ENCODE results near the gene MATCAP1. TPM values are rescaled to one million over a fixed set of nuclear protein-coding genes. Genes with fewer than 3 reads are reported as not detected.

The MATCAP1 gene
- total and polyA plus RNA-seq, 12 donors: 12.6 to 237 (median 49.8) TPM

- 41 to 68% (median 52%) methylated on average over 11 to 44 of the region's 44 CpGs for WGBS, 4 donors
- peak in 2 of 7 donors; percentile 1 to 56 for DNase-seq
- Histone ChIP-seq H3K4me1 (replicated peaks in 1 of 2) (peaks cover 39 to 55% of the 10 kb centered on the region in 2 donors), H3K9me3 (replicated peaks in 1 of 3) (no peaks in the 10 kb centered on the region), H3K36me3 (replicated peaks in 1 of 2) (no peaks in the 10 kb centered on the region), H3K27ac (peak overlapping the region in 1 of 5 donors; percentile 81), H3K27me3 (no peaks in the 10 kb centered on the region), H3K4me3 (peak overlapping the region in 1 of 4 donors; percentile 49)
- intact Hi-C loops (cut with DNase I): no loop called here
- TF ChIP-seq CTCF (IDR thresholded peaks at IDR 0.05): no peak
- no peak for TF ChIP-seq POLR2A (IDR thresholded peaks at IDR 0.05)
Measured at GRCh38 chr16:67162506-67163163, 21.1 kb downstream of the MATCAP1 start.

GRCh38 chr16:67161595-67162058 lies 22.1 kb downstream of the MATCAP1 start:
- intact Hi-C loops (cut with DNase I): no loop called here
- WGBS, 4 donors: 22 to 34% (median 30%) methylated on average over 10 to 25 of the region's 25 CpGs
- H3K9me3 ChIP-seq (replicated peaks in 1 of 3): no peaks in the 10 kb centered on the region
- H3K27ac ChIP-seq: peak overlapping the region in 3 of 5 donors; percentile 60 to 81 (median 73)
- TF ChIP-seq POLR2A (IDR thresholded peaks at IDR 0.05) (peak in 1 of 2 donors; percentile 30), CTCF (IDR thresholded peaks at IDR 0.05) (no peak)
- DNase-seq: peak; percentile 67 to 77 (median 71)
- peaks cover 39 to 55% of the 10 kb centered on the region in 2 donors for H3K4me1 ChIP-seq (replicated peaks in 1 of 2)
- no peaks in the 10 kb centered on the region for H3K27me3 ChIP-seq
- H3K4me3 ChIP-seq: peak overlapping the region in 2 of 4 donors; percentile 55 to 87
- H3K36me3 ChIP-seq (replicated peaks in 1 of 2): no peaks in the 10 kb centered on the region

GRCh38 chr16:67158637-67159600 lies 24.8 kb downstream of the MATCAP1 start:
- peak in 6 of 7 donors; percentile 54 to 72 (median 56) for DNase-seq
- intact Hi-C loops (cut with DNase I): loop anchor here (5.0 to 10.0 kb wide), 4 partner anchors 52 to 182 kb away; partner anchors contain the start of gene PHAF1 (in 1 of the 2)
- H3K36me3 ChIP-seq (replicated peaks in 1 of 2): no peaks in the 10 kb centered on the region
- H3K9me3 ChIP-seq (replicated peaks in 1 of 3): no peaks in the 10 kb centered on the region
- TF ChIP-seq CTCF (IDR thresholded peaks at IDR 0.05): no peak
- TF ChIP-seq POLR2A (IDR thresholded peaks at IDR 0.05): no peak
- H3K27ac ChIP-seq: peak overlapping the region in 3 of 5 donors; percentile 17 to 81 (median 81)
- peaks cover 29 to 49% of the 10 kb centered on the region in 2 donors for H3K4me1 ChIP-seq (replicated peaks in 1 of 2)
- WGBS, 4 donors: 6 to 45% (median 21%) methylated on average over 4 to 34 of the region's 34 CpGs
- no peaks in the 10 kb centered on the region for H3K27me3 ChIP-seq
- H3K4me3 ChIP-seq: peak overlapping the region; percentile 55 to 97 (median 74)
